ENCODE measurements around the gene KAZN.

Gene KAZN

GRCh38 chr1:14782741-14783591 is 184.5 kb downstream of the KAZN start:
- DNase-seq (ENCODE audit: low read depth) = no peak
- TF ChIP-seq CTCF (IDR thresholded peaks at IDR 0.05; ENCODE audit: control insufficient read depth, extremely low read depth, insufficient read depth) = no peak
- H3K4me3 ChIP-seq (ENCODE audit: low read depth, low read length) = no peak overlapping the region

GRCh38 chr1:14783592-14783886 is 185.1 kb downstream of the KAZN start:
- no peak overlapping the region for H3K4me3 ChIP-seq (ENCODE audit: low read depth, low read length)
- no peak for DNase-seq (ENCODE audit: low read depth)
- no peak for TF ChIP-seq CTCF (IDR thresholded peaks at IDR 0.05; ENCODE audit: control insufficient read depth, extremely low read depth, insufficient read depth)

GRCh38 chr1:14784790-14785773 is 186.6 kb downstream of the KAZN start:
- DNase-seq (ENCODE audit: low read depth) = no peak
- TF ChIP-seq CTCF (IDR thresholded peaks at IDR 0.05; ENCODE audit: control insufficient read depth, extremely low read depth, insufficient read depth) = no peak
- H3K4me3 ChIP-seq (ENCODE audit: low read depth, low read length) = no peak overlapping the region

GRCh38 chr1:14786109-14786675 is 187.7 kb downstream of the KAZN start:
- TF ChIP-seq CTCF (IDR thresholded peaks at IDR 0.05; ENCODE audit: control insufficient read depth, extremely low read depth, insufficient read depth) = no peak
- H3K4me3 ChIP-seq (ENCODE audit: low read depth, low read length) = no peak overlapping the region
- DNase-seq (ENCODE audit: low read depth) = no peak

GRCh38 chr1:14786681-14787080 is 188.2 kb downstream of the KAZN start:
- DNase-seq (ENCODE audit: low read depth) = no peak
- H3K4me3 ChIP-seq (ENCODE audit: low read depth, low read length) = no peak overlapping the region
- TF ChIP-seq CTCF (IDR thresholded peaks at IDR 0.05; ENCODE audit: control insufficient read depth, extremely low read depth, insufficient read depth) = no peak

GRCh38 chr1:14787604-14788003 is 189.1 kb downstream of the KAZN start:
- no peak for TF ChIP-seq CTCF (IDR thresholded peaks at IDR 0.05; ENCODE audit: control insufficient read depth, extremely low read depth, insufficient read depth)
- DNase-seq (ENCODE audit: low read depth) = no peak

More at GRCh38 chr1:14787604-14788003, 189.1 kb downstream of the KAZN start:
- no peak overlapping the region for H3K4me3 ChIP-seq (ENCODE audit: low read depth, low read length)

Measured in LNCaP clone FGC (cell line).